Activated CD4-positive, alpha-beta T cell treated with anti-CD3 and anti-CD28 coated beads for 4 hours (primary cell): ENCODE measurements around the gene UBE2L6.
"Not testable (repeated sequence)": the region's sequence is repeated elsewhere in the genome, so short reads cannot be mapped to it uniquely, and the experiment has no call there.

ENCODE experiments used
- DNase-seq, 2 donors: peaks; one replicate each; pipeline ENCODE4 v3.0.0-alpha.2; 2020

UBE2L6 gene

GRCh38 chr11:57566005-57566904 is 1.2 kb downstream of the UBE2L6 start:
- DNase-seq, result peak; percentile 53 to 56

GRCh38 chr11:57562596-57562995 is 4.9 kb downstream of the UBE2L6 start:
- no peak for DNase-seq

GRCh38 chr11:57560146-57560545 is 7.3 kb downstream of the UBE2L6 start:
- DNase-seq, result no peak

DNA sequence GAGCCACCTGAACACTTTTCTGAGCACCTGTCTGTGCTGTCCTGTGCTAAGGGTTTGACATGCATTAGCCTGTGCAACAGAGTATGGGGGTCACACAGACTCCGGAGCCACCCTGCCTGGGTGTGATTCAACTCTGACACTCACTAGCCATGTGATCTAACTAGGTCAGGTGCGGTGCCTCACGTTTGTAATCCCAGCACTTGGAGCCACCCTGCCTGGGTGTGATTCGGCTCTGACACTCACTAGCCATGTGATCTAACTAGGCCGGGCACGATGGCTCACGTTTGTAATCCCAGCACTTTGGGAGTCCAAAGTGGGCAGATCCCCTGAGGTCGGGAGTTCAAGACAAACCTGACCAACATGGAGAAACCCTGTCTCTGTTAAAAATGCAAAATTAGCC is 11.4 kb downstream of the UBE2L6 start:
- no peak for DNase-seq

GRCh38 chr11:57555393-57555792 is 12.1 kb downstream of the UBE2L6 start:
- DNase-seq, result no peak

DNA sequence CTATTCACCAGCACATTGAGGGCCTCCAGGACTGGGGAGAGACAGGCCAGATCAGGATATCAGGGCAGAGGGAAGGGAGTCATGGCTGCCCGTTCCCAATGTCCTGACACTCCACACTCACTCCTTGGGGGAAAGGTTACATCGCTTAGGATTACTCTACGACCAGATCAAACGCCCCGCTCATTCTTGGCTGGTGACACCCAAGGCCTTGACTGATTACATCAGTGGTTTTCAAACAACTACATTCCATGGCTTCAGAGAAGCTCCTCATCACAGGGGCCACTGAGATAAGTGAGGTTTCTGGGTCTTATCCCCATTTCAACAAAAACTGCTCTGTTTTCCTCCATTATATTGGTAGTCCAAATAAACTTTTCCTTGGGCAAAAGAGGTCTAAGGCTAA is 15.0 kb downstream of the UBE2L6 start:
- DNase-seq, result no peak

- DNase-seq, result no peak
Measured at GRCh38 chr11:57551941-57552340, 15.5 kb downstream of the UBE2L6 start.

GRCh38 chr11:57549983-57550382 is 17.5 kb downstream of the UBE2L6 start:
- no peak for DNase-seq

DNA sequence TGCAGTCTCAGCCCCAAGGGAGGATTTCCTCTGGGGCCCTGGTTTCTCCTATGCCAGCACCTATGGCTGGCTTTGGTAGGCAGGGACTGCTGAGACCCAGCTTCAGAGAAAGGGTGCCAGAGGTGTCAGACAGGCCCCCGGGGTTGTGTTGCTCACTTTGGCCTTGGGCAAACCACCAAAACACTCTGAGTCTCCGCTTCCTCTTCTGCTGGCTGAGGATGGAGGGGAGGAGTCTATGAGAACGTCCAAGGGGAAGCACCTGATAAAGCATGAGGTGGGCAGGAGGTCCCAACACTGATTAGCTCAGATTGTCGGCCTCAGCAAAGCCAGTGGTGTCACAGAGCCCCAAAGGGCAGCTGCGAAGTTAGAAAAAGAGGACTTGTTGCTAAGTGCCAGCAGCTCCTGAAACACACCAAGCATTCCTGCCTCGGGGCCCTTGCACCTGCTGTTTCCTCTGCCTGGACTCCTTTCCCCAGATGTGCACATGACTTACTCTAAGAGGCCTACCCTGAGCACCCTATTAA is 19.6 kb downstream of the UBE2L6 start:
- no peak for DNase-seq

GRCh38 chr11:57546869-57547475 is 20.5 kb downstream of the UBE2L6 start:
- DNase-seq, result no peak

DNA sequence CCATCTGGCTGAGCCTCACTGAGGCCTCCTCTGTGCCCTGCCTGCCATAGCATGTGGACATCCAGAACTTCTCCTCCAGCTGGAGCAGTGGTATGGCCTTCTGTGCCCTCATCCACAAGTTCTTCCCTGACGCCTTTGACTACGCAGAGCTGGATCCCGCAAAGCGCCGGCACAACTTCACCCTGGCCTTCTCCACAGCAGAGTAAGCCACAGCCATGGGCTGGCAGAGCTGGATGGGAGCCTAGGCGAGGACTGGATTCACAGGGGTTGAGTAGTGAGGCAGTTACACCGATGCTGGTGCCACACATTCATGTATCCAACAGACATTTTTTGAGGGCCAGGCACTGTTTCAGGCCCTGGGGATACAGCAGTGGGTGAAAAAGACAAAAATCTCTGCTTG is 21.0 kb downstream of the UBE2L6 start:
- no peak for DNase-seq

DNA sequence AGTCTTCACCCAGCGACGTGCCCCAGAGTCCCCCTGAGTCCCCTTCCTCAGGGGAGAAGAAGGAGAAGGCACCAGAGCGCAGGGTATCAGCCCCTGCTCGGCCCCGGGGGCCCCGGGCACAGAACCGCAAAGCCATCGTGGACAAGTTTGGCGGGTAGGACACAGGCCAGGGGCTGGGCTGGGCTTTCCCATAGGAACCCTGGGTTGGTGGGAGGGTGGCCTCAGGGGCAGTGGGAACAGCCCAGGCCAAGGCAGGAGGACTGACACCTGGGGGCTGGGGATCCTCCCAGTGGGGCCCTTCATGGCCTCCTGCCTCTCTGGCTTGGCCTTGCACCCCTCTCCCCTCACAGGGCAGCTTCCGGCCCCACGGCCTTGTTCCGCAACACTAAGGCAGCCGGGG is 21.6 kb downstream of the UBE2L6 start:
- no peak for DNase-seq

DNA sequence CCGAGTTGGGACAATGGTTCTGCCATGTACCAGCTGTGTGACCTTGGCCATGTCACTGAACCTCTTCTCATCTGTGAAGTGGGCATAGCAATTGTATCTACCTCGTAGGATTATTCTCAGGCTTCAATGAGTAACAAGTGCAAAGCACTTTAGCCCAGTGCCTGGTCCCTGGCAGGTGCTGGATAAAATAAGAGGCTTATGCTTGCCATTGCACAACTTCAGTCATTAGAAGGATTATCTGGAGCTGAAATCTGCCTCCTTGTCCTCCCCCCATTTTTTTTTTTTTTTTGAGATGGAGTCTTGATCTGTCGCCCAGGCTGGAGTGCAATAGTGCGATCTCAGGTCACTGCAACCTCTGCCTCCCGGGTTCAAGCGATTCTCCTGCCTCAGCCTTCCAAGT is 22.9 kb downstream of the UBE2L6 start:
- no peak for DNase-seq

- DNase-seq, result no peak
Measured at GRCh38 chr11:57543593-57543992, 23.9 kb downstream of the UBE2L6 start.

DNA sequence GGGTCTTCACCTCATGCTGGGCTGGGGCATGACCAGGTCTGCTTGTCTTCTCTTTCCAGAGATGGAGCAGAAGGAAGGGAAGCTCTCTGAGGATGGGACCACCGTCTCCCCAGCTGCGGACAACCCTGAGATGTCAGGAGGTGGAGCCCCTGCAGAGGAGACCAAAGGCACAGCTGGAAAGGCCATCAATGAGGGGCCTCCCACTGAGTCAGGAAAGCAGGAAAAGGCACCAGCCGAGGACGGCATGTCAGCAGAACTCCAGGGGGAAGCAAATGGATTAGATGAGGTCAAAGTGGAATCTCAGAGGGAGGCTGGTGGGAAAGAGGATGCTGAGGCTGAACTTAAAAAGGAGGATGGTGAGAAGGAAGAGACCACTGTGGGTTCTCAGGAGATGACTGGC is 24.9 kb downstream of the UBE2L6 start:
- no peak for DNase-seq

GRCh38 chr11:57541169-57541568 is 26.3 kb downstream of the UBE2L6 start:
- DNase-seq, result no peak

DNA sequence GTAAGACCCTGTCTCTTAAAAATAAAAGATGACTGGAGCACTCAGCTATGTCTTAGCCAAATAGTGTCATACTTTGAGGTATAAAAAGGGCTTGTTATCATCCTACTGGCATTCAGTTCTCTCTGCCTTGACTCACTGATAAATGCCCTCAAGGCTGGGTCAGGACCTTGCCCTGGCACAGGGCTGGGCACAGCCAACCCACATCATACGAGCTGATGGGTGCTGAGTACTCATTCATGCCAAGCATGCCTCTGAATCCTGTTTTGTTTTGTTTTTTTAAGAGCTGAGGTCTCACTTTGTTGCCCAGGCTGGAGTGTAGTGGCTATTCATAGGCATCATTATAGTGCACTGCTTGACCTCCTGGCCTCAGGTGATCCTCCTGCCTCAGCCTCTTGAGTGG is 28.1 kb downstream of the UBE2L6 start:
- DNase-seq, result no peak

DNA sequence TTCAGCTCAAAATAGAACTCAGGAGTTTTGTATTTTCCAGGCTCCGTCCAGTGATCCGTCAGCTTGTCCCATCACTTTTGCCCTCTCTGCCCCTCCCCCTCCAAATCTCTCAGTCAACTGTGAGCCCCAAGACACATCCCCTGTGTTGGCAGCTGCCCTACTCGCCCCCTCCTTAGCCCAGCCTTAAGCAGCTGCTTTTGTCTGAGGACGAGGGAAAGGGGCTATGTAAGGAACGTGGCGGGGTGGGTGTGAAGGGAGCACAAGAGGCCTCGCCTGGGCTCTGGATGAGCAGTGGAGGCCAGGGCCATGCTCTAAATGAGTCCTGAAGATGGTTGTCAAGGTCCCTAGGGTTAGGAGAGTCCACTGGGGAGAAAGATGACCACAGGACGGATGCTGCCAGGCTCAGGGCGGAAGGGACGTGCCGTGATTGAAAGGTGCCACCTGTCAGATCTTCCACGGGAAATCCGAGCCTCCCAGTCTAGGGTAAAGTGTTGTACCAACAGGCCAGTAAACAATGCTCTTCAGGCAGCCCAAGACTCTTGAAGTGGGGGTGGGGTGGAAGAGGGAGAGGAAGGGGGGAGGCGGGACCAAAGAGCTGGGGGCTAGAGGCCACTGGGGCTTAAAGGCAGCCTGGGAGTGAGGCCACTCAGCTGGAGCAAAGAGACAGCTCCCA is 30.4 kb downstream of the UBE2L6 start, which contains the start of gene SMTNL1:
SMTNL1 (plus strand) TSS at position 649 of the 673 bp plus-strand sequence. CDS start 5,048 bp downstream, outside the sequence.
- DNase-seq, result no peak

GRCh38 chr11:57534449-57534848 is 33.0 kb downstream of the UBE2L6 start:
- not testable (repeated sequence) for DNase-seq

GRCh38 chr11:57530596-57531507 is 36.6 kb downstream of the UBE2L6 start, which contains the start of gene TIMM10:
Gene TIMM10, minus strand, starts transcription at chr11:57530754. Its CDS starts 565 bp downstream, at chr11:57530189.
- DNase-seq, result peak; percentile 91 to 94

DNA sequence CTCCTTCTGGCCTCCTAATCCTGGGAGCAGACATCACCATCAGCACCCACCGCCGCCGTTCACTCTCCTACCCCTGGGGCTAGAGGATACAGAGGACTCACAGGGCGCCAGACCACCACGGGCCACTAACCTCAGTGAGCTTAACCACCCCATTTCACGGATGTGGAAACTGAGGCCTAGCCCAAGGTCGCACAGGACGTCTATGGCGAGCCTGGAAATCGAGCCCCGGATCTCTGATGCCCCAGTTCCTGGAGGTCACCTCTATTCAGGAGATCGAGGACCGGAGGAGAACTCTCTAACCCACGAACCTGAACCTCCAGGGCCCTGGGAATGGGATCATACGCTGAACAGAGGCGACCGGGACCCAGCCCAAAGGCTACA is 37.3 kb downstream of the UBE2L6 start:
- no peak for DNase-seq

- DNase-seq, result no peak
Measured at GRCh38 chr11:57529012-57529411, 38.5 kb downstream of the UBE2L6 start.
